ENCODE measurements around the gene SARNP.

SARNP gene

GRCh38 chr12:55711786-55712553 is 105.6 kb downstream of the SARNP start:
- DNase-seq (ENCODE audit: low read depth in 1 of 2, low spot score in 1 of 2), result no peak

GRCh38 chr12:55708695-55709233 is 108.8 kb downstream of the SARNP start:
- no peak for DNase-seq (ENCODE audit: low read depth in 1 of 2, low spot score in 1 of 2)

GRCh38 chr12:55707841-55708694 is 109.5 kb downstream of the SARNP start, which contains the start of gene ITGA7:
TSS of gene ITGA7 (minus strand) at chr12:55707904. CDS start at chr12:55707682, 222 bp downstream.
- peak; percentile 32 to 47 for DNase-seq (ENCODE audit: low read depth in 1 of 2, low spot score in 1 of 2)

Data from activated T-helper 1 cell treated with anti-CD3 and anti-CD28 coated beads, Interleukin-2, amount 50 U/mL, for 16 hours (primary cell).